Muscle layer of colon (tissue), 2 donors: ENCODE results near the gene GFOD1.
"Not testable (repeated sequence)": the region's sequence is repeated elsewhere in the genome, so short reads cannot be mapped to it uniquely, and the experiment has no call there.

Experiments
- H3K27ac ChIP-seq: one replicate; pipeline ENCODE4 v1.7.0; 2013; ENCODE audit warnings: low read depth, mild to moderate bottlenecking, low read length, moderate library complexity
- H3K27me3 ChIP-seq, 2 donors: one replicate each; pipeline ENCODE4 v1.7.0; 2013; ENCODE audit warnings: low read length in 2 of 2, mild to moderate bottlenecking in 2 of 2; ENCODE audit not compliant: insufficient read depth in 2 of 2, control insufficient read depth in 1 of 2
- H3K36me3 ChIP-seq: one replicate; pipeline ENCODE4 v1.7.0; 2013; ENCODE audit warnings: mild to moderate bottlenecking, low read length; ENCODE audit not compliant: insufficient read depth
- H3K4me1 ChIP-seq: one replicate; pipeline ENCODE4 v1.7.0; 2013; ENCODE audit warnings: mild to moderate bottlenecking, low read length; ENCODE audit not compliant: insufficient read depth
- H3K4me3 ChIP-seq, 2 donors: one replicate each; pipeline ENCODE4 v1.7.0; 2013; ENCODE audit warnings: low read length in 2 of 2, low read depth in 1 of 2, mild to moderate bottlenecking in 1 of 2, moderate library complexity in 1 of 2
- H3K9ac ChIP-seq: one replicate; pipeline ENCODE4 v1.7.0; 2013; ENCODE audit warnings: low read length
- H3K9me3 ChIP-seq: one replicate; pipeline ENCODE4 v1.7.0; 2013; ENCODE audit warnings: mild to moderate bottlenecking, low read length
- donor health status: abdominal sarcoma.
- donor health status: Adenocarcinoma of cecum.

The GFOD1 gene

GRCh38 chr6:13445005-13445743 lies 42.2 kb downstream of the GFOD1 start:
- Histone ChIP-seq H3K36me3 (no peaks in the 10 kb centered on the region), H3K27ac (peak overlapping the region; percentile 75), H3K27me3 (no peaks in the 10 kb centered on the region), H3K4me3 (peak overlapping the region in 1 of 2 donors; percentile 2), H3K4me1 (peaks cover 55% of the 10 kb centered on the region), H3K9me3 (no peaks in the 10 kb centered on the region), H3K9ac (peak overlapping the region; percentile 12)

- Histone ChIP-seq H3K36me3 (no peaks in the 10 kb centered on the region), H3K27ac (peak overlapping the region; percentile 75), H3K9me3 (no peaks in the 10 kb centered on the region), H3K27me3 (no peaks in the 10 kb centered on the region), H3K9ac (no peak overlapping the region), H3K4me1 (peaks cover 49% of the 10 kb centered on the region), H3K4me3 (no peak overlapping the region)
Observed at GRCh38 chr6:13444604-13445003, 42.8 kb downstream of the GFOD1 start.

GRCh38 chr6:13443978-13444377 lies 43.4 kb downstream of the GFOD1 start:
- H3K27ac ChIP-seq, H3K4me3 ChIP-seq, H3K36me3 ChIP-seq, H3K9ac ChIP-seq, H3K27me3 ChIP-seq, H3K9me3 ChIP-seq: not testable (repeated sequence)
- peaks cover 45% of the 10 kb centered on the region for H3K4me1 ChIP-seq

GRCh38 chr6:13441778-13442177 lies 45.6 kb downstream of the GFOD1 start:
- H3K9me3 ChIP-seq: no peaks in the 10 kb centered on the region
- H3K36me3 ChIP-seq: no peaks in the 10 kb centered on the region
- H3K9ac ChIP-seq: no peak overlapping the region
- no peak overlapping the region for H3K27ac ChIP-seq
- H3K4me1 ChIP-seq: peaks cover 27% of the 10 kb centered on the region
- H3K4me3 ChIP-seq: no peak overlapping the region
- H3K27me3 ChIP-seq: no peaks in the 10 kb centered on the region

- H3K27ac ChIP-seq: no peak overlapping the region
- no peaks in the 10 kb centered on the region for H3K27me3 ChIP-seq
- H3K4me1 ChIP-seq: peaks cover 8% of the 10 kb centered on the region
- H3K9ac ChIP-seq: no peak overlapping the region
- no peaks in the 10 kb centered on the region for H3K36me3 ChIP-seq
- H3K4me3 ChIP-seq: no peak overlapping the region
- H3K9me3 ChIP-seq: no peaks in the 10 kb centered on the region
Observed at GRCh38 chr6:13439644-13440043, 47.8 kb downstream of the GFOD1 start.

- Histone ChIP-seq H3K4me3 (no peak overlapping the region), H3K27me3 (no peaks in the 10 kb centered on the region), H3K4me1 (peaks cover 8% of the 10 kb centered on the region), H3K9me3 (no peaks in the 10 kb centered on the region), H3K9ac (no peak overlapping the region), H3K27ac (no peak overlapping the region), H3K36me3 (no peaks in the 10 kb centered on the region)
Observed at GRCh38 chr6:13438126-13438525, 49.3 kb downstream of the GFOD1 start.

GRCh38 chr6:13437218-13437996 lies 50.0 kb downstream of the GFOD1 start:
- Histone ChIP-seq H3K9ac (no peak overlapping the region), H3K27me3 (no peaks in the 10 kb centered on the region), H3K4me3 (no peak overlapping the region), H3K27ac (no peak overlapping the region), H3K4me1 (peaks cover 8% of the 10 kb centered on the region), H3K9me3 (no peaks in the 10 kb centered on the region), H3K36me3 (no peaks in the 10 kb centered on the region)

- H3K36me3 ChIP-seq: no peaks in the 10 kb centered on the region
- no peak overlapping the region for H3K4me3 ChIP-seq
- no peaks in the 10 kb centered on the region for H3K9me3 ChIP-seq
- H3K27ac ChIP-seq: no peak overlapping the region
- no peaks in the 10 kb centered on the region for H3K27me3 ChIP-seq
- no peak overlapping the region for H3K9ac ChIP-seq
- peaks cover 8% of the 10 kb centered on the region for H3K4me1 ChIP-seq
Observed at GRCh38 chr6:13436399-13437217, 50.8 kb downstream of the GFOD1 start.

GRCh38 chr6:13435477-13436246 lies 51.7 kb downstream of the GFOD1 start:
- no peak overlapping the region for H3K4me3 ChIP-seq
- no peak overlapping the region for H3K9ac ChIP-seq
- no peak overlapping the region for H3K27ac ChIP-seq
- H3K9me3 ChIP-seq: no peaks in the 10 kb centered on the region
- H3K27me3 ChIP-seq: no peaks in the 10 kb centered on the region
- no peaks in the 10 kb centered on the region for H3K36me3 ChIP-seq
- peaks cover 3% of the 10 kb centered on the region for H3K4me1 ChIP-seq

GRCh38 chr6:13434777-13435176 lies 52.6 kb downstream of the GFOD1 start:
- Histone ChIP-seq H3K9me3 (no peaks in the 10 kb centered on the region), H3K4me3 (no peak overlapping the region), H3K27ac (no peak overlapping the region), H3K27me3 (no peaks in the 10 kb centered on the region), H3K36me3 (no peaks in the 10 kb centered on the region), H3K9ac (no peak overlapping the region), H3K4me1 (no peaks in the 10 kb centered on the region)
